ENCODE results near the gene NYAP2. TPM values are rescaled to one million over a fixed set of nuclear protein-coding genes. Genes with fewer than 3 reads are reported as not detected.

Gene NYAP2
- total RNA-seq, 1 donor from 2014 or later: not detected

DNA sequence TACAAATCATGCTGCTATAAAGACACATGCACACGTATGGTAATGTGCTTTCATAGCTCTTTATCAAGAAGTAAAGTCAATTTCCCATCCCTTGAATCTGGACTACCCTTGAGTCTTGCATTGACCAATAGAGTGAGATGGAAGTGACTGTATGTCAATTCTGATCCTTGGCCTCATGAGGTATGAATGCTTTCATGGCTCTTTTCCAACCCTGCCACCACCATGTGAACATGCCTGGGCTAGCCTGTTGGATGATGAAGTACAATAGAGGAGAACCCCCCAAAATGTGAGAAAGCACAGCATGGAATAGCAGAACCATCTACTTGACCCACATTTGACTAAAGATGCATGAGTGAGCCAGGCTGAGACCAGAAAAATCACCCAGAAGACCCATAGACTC, 237.0 kb downstream of the NYAP2 start:
- no peak for DNase-seq

DNA sequence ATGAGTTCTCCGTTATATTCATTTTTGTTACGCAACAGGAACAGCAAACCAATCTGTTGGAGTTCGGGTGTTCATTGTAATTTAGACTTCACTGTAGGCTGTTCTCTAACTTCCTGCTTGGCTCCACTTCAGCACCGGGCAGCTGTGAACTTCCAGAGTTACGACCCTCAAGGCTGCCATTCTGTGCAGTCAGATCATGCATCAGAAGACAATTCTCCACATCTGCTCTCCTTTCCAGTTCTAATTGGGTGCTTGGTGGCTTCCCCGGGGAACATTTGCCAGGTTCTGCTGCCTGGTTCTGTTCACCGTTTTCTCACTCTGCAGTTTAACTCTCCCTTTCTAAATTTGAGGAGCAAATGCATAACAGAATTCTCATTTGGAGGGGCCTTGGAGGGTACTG, 237.7 kb downstream of the NYAP2 start:
- no peak for DNase-seq

DNA sequence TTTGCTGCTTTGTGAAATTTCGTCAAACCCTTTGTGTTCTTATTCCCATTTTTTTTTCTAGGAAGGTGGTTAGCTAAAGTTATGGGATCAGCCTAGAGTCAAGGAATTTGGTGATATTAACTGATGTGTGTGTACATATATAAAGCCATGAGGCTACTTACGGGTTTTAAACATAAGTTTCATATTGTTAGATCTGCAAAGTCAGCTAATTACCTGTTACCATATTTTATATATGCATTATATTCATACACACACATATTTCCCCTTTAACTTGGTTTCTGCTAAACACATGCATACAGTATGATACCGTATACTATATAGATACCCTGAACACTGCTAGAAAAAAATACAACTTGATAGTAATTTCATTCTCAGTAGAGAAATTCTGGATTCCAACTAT, 241.0 kb downstream of the NYAP2 start:
- no peak for DNase-seq

DNA sequence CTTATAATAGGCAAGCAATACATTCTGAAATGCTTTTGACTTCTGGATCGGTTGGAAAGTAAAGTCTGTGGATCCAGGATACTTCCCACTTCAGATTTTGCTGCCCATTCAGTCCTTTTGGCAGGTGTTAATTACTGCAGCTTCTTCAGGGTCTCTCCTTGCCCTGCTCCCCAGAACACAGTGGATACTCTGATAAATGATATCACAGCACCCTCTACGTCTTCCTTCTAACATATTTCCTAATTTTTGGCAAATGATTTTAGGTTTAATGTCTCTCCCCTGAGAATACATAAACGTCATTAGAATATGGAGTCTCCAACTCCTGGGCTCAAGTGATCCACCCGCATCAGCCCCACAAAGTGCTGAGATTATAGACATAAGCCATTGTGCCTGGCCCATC, 249.8 kb downstream of the NYAP2 start:
- DNase-seq: no peak

DNA sequence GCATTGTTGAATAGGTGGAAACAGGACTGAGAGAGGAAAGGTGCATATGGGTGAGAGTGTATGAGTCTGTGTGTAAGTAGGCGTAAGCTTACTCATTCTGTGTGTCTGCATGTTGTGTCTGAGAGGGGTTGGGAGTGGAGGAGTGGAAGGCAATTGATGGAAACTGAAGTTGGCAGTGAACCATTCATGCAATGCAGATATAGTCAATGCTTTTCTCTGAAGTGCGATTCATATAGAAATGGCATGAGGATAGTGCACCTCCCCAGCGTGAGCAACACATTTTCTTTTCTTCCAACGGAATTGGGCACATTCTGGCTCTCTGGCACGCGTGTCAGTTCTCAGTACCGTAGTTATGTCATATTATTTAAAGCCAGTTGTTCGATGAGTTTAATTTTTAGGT, 250.5 kb downstream of the NYAP2 start:
- no peak for DNase-seq

DNA sequence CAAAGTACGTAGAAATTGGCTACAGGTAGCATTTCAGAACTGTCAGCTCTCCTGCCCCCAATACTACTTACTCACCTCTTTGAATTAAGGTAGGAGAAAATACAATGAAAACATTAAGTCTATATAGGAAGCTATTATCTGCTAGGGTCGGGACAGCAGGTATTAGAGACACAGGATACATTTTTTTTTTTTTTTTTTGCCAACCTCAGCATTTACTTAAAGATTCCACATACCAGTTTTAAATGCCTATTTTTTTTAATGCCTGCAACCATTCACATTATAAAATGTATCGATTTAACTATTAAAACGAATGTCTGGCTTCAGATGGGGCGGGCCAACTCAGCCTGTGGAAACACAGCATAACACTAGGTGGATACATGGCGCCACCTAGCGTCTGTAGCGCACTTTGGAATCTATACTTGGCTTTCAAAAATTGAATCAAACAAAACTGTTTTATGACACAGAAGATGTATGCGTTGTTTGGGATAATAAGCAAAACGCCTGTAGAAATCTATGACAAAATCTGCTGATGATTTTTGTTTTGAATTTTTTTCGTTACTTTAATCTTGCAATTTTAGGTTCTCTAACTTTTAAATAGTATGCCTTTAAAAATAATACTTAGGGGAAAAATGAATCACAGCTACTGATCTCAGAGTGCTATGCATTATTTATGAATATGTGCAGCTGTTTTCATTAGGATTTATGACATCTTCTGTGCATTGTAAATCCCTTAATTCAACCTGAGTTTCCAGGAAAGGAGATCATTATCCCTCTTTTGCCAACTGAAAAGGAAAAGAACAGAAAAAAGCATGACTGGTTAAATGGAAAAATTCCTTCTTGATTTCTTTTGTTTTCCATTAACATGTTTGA, 261.0 kb downstream of the NYAP2 start:
- peak; percentile 80 for DNase-seq

DNA sequence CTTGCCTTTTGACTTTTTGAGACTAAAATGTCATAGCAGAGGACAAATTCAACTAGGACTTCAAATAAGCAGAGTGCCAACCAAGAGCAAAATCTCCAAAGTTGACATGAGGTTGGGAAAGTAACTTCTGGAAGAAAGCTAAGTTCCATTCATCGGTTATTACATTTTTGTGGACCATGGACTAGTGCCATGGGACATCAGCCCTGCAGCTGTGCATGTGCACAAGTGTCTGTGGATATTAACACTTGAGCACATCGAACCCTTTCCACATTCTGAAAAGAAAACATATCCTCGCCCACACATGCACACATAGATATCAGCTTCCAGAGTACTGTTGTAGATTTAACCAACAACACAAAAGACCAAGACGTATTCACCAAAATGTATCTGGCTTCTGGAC, 262.6 kb downstream of the NYAP2 start:
- DNase-seq: no peak

DNA sequence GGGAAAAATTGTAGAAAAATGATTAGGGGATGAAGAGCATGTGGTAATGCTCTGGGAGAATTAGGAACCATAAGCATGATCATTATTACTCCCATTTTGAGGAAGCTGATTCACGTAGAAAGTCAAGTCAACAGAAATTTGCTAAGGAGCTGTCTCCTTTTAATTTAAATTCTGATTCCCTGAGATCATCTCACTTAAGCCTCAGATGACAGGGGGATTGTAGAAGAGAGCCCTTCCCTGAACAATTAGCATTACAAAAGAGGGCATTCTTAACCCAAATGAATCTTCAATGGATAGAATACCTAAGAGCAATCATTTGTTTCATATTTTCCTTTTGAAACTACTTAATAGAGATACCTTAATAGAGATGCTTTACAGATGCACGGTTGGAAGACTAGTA, 267.9 kb downstream of the NYAP2 start:
- no peak for DNase-seq

DNA sequence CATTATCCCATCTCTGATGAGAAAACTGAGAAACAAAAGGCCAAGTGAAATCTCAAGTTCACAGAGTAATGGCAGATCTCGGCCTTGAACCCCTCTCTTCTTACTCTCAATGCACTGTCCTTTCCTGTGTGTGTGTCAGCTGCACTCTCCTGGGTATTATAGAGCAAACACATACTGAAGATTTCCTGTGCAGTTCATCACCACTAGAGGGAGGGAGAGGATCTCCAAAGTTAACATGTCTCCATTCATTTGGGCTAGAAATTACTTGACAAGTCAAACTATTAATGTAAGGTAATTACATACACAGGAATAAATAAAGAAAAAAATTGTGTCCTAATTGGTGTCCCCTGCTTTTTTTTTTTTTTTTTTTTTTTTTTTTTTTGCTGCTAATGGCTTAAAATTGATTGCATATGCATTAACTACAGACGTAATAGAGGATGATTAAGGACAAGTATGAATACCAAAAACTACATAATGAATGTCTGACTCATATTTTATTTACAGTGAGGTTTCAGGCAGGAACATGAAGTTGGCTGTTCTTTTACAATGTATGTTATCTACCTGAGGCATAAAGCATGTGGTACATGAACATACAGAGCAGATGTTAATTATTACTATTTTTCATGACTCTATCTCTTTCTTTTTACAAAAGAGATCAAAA, 269.2 kb downstream of the NYAP2 start:
- peak; percentile 68 for DNase-seq

DNA sequence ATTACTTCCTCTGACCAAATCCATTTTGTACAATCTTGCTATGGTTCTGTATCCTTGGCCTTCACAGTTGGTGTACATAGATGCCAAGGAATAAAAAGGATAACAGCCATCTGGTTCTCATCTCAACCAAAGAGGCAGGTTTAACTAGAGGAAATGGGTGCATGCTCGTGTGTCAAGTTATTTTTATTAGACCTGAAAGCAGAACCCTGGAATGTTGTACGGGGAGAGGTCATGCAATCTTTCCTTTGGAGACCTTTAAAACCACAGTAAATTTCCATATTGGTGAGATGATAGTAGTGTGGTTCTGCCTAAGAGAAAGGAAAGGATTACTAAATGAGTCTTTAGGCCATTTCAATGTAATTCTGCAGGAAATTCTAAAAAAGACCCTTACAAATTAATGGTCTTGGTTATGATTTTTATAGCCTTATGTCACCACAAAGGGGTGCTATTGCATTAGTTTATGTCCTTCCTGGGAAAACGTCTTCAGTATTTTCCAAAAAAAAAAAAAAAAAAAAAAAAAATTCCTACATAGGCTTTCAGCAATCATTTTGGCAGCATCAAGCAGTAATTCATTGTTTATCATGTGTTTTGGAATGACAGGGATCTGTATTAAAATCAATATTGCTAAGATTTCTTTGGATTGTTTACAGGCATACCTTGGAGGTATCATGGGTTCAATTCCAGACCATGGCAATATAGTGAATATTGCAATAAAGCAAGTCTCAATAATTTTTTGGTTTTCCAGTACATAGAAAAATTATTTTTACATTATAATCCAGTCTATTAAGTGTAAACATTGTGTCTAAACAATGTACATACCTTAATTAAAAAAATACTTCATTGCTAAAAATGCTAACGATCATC, 270.8 kb downstream of the NYAP2 start:
- DNase-seq: peak; percentile 59

DNA sequence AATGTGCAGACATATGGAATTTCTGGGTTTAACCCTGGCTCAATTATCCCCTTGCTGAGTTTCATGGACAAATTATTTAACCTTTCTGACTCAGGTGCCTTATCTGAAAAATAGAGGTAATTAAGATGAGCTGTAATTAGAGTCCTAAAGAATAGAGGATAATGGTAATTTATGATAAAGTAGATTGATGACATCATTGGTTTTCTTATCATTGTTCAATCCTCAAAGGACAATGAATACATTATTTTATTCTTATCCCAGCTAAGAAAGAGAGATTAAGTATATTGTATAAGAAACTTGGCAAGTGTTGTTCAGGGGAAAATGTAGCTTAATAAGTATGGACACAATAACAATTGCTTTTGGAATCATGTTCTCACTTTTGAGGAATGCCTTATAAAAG, 279.3 kb downstream of the NYAP2 start:
- DNase-seq: no peak

DNA sequence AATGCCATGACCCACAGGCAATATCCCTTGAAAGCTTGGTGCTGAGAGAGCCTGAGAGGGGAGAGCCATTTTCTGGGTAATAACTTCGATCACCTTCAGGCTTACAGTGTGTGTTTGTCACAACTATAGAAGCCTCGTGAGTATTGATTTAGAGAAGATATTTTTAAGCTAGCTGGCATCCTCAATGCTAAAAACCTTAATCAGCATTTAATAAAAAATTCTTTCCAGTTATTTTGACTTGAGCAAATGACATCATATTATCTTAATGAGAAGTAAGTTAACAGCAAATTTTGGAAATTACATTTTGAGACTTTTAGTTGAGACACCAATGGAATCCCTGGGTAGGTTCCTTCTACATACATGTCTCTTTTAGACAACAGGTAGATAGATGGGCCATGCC, 283.7 kb downstream of the NYAP2 start:
- DNase-seq: no peak

DNA sequence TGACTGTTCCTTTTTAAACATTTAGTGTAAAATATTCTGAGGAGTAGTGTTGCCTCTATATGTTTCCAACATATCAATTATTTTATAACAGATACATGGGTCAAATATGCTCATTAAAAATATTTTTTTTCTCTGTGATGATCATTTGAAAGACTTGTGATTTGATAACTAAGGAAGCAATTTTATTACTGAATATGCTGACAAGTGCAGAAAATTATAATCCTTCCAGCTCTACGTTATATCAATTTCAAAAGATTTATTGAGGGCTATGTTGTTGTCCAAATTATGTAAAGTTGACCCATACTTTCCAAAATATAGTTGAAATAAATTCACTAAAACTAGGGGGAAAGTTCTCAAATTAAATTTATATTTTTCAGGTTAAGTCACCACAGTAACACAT, 290.6 kb downstream of the NYAP2 start:
- DNase-seq: no peak

DNA sequence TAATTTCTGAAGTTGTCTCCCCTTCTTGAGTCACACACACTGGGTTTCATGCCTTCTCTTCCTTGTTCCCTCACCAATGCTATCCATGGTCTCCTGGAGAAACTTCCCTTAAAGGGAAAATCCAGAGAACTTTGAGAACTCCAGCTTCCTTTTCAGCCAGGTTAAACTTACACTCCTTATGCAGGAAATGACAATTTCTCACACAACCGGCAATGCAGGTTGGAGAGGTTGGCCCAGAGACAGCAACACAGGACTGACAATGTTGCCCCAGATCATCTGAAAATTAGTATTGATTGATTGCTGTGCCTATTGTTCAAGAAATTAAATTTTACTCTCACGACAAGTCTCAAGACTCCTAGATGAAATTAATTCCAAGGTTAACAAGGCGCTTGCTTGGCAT, 292.2 kb downstream of the NYAP2 start:
- no peak for DNase-seq

DNA sequence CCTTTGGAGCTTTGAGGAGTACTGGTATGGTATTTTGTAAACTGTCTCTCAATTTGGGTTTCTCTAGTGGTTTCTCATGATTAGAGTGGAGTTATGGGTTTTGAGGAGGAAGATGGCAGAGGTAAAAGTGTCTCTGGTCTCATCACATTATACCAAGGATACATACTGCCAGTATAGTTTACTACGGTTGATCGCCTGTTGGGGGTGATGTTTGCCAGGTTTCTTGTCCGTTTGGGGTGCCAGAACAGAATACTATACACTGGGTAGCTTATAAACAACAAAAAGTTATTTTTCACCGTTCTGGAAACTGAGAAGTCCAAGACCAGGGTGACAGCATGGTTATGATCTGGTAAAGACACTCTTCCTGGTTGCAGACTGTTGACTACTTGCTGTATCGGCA, 293.7 kb downstream of the NYAP2 start:
- no peak for DNase-seq

DNA sequence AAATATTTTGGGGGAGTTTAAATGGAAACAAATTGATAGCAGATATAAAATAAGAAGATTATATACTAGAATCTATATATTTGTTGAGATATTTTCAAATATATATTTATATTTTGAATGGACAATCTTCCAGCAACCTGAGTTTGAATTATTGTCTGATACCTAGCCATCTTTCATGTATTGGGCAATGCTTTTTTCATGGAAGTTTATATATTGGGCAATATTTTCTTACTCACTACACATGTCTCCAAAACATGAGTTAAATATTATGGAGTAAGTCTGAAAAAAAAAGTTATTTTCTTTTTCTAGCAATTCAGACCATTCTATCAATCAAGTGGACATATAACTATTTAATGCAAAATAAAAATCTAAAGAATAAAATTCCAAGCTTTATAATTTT, 295.2 kb downstream of the NYAP2 start:
- DNase-seq: no peak

DNA sequence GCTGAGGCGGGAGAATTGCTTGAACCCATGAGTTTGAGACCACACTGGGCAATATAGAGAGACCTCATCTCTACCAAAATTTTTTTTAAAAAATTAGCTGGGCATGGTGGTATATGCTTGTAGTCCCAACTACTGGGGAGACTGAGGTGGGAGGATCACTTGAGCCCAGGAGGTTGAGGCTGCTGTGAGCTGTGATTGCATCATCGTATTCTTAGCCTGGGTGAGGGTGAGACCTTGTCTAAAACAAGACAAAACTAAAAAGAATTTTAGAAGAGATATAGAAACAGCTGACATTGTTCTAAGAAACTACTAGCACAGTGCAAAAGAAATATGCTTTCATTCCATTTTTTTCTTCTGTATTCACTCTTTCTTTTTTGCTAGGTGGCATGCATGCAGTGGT, 298.4 kb downstream of the NYAP2 start:
- no peak for DNase-seq

Measured in dermis blood vessel endothelial cell (primary cell).